GM10847 (cell line): ENCODE data around the gene SULT2B1.

ENCODE experiments used
- POLR2A ChIP-seq: IDR thresholded peaks from 2 replicates; pipeline ENCODE4 v1.6.1; 2011; ENCODE audit not compliant: insufficient read length; ENCODE audit errors: extremely low read depth

Gene SULT2B1

GRCh38 chr19:48637449-48637947 lies 85.5 kb downstream of the SULT2B1 start:
- no peak for TF ChIP-seq POLR2A

DNA sequence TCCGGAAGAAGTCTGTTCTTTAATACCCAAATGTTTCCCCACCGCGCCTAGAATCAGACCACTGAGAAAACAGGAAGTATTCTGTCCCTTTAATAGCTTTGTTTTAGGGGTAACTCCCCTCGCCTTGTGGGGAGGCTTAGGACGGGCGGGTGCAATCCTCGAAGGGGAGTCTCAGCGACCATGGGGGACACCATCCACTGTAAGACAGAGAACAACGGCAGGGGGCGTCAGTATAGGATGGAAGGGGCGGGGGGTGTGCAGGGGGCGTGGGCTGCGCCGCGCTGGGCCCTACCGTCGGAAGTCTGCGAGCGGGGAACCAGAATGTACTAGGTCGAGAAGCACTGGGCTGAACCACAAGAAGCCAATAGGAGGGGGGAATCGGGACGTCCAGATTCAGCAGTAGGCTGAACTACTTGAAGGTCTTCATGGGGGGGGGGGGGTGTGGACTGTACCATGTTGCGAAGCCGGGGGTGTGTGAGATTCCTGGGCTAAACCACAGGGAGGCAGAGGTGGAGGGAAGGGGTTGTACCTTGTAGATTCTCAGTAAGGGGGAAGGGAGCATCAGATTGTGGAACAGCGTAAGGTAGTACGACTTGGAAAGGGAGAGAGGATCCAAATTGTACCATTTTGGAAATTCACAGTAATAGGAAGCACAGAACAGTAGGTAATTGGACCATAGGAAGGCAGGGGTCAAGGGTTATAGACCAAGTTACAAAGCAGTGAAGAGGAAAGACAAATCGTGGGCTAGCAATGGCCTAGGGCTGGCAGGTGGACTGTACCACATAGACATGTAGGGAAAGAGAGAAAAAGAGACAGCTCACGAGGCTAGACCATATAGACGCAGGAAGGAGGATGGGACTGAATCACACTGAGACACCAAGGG lies 86.2 kb downstream of the SULT2B1 start:
- peak; percentile 28 for TF ChIP-seq POLR2A

GRCh38 chr19:48638831-48639381 lies 86.9 kb downstream of the SULT2B1 start:
- no peak for TF ChIP-seq POLR2A

GRCh38 chr19:48639483-48640375 lies 87.8 kb downstream of the SULT2B1 start:
- no peak for TF ChIP-seq POLR2A

- no peak for TF ChIP-seq POLR2A
These were observed 89.9 kb downstream of the SULT2B1 start for GRCh38 chr19:48641850-48642249.

DNA sequence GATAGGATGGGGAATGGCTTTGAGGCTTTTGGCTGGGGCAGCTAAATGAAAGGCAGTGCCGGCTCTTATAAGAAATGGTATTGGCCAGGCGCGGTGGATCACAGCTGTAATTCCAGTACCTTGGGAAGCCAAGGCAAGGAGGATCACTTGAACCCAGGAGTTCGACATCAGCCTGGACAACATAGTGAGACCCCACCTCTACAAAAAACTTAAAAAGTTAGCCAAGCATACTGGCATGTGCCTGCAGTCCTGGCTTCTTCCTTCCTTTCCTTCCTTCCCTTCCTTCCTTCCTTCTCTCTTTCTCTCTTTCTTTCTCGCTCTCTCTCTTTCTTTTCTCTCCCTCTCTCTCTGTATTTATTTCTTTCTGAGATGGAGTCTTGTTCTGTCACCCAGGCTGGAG lies 90.9 kb downstream of the SULT2B1 start:
- TF ChIP-seq POLR2A: no peak

DNA sequence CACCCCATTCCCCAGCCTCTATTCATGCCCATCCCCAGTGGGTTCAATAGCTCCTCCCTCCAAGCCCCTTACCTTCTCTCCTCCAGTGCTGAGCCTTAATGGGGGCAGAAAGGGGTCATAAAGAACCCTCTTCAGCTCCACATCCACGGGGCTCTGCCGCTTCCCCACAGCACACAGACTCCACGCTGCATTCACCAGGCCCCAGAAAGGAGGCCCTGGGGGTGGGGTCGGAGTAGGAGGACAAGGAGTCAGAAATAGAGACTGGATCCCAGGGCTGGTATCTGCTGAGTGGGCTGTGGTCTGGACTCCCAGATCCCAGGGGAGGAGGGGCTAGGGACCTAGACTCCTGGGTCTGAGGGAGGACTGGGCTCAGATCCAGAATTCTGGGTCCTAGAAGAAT lies 92.4 kb downstream of the SULT2B1 start:
- TF ChIP-seq POLR2A: no peak

DNA sequence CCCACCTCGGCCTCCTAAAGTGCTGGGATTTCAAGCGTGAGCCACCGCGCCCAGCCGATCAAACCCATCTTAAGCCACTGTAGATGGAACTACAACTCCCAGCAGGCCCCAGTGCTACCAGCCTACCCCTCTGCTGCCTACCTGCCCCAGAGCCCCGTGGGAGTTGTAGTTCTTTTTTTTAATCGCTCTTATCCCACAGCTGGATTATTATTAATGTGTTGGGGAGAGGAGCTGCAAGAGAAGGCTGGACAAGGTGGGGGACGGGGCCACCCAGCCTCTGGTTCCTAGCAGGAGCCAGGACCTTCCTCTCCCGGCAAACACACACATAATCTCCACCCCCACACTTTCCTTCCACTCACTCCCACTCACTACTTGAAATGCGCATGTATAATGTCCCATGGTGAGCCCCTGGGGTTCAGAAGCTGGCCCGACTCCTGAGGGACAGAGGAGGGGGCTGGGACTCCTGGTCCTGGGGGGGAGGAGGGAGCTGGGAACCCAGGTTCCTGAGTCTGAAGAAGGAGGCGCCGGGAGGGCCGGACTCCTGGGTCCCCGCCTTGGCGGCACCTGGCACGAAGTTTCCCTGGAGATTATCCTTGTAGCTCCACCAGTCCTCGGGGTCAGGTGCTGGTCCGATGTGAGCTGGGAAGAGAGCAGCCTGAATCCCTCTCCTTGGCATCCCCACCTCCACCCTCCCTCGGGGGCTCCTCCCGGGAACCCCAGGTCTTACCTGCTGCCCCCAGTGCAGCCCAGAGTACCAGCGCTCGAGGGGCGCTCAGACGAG lies 93.1 kb downstream of the SULT2B1 start:
- TF ChIP-seq POLR2A: no peak

DNA sequence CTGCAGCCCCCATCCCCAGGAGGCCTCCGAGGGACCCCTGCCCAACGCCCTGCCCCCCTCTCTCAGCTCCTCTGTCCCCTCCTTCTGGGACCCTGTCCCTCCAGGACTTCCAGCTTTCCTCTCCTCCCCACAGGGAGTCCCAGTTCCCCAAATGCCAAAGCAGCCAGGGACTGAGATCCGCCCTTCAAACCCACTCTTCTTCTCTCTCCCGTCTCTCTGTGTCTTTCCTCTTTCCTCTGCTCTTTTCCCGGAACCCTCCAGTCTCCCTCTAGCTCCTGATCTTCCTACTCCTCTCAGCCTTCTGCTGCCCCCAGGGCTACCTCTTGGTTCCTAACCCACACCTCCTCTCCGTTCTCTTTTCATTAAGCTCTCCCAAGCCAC lies 93.6 kb downstream of the SULT2B1 start:
- TF ChIP-seq POLR2A: no peak

DNA sequence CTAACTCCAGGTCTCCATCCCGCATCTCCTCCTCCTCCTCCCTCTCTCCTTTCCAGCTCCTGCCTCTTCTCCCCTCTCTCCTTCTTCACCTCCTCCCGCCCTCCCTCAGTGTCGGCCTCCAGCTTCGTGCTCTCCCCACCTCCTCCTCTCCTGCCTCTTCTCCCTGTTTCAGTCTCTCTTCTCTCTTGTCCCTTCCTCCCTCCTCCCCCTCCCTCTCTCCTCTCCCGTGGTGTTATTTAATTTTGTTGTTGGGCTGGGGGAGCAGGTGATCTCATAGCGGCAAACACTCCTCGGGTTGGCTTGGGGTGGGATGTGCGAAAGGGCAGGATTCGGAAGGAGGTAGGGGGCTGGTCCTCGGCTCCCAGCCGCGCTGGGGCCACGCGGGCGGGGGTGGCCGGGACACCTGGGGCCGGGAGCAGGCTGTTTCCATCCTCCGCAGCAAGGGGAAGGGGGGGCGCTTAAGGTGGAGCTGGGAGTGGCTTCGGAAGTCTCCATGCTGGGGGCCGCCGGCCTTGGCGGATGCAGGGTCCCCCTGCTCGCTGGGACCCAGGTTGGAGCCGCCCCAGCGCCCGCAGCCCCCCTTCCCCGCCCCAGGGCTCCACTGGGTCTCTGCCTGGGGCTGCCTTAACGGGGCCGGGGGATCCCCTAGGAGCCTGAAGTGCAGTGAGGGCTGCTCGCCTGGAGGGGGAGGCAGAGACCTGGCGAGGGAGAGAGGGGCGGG lies 94.2 kb downstream of the SULT2B1 start, which contains the start of gene CA11:
Gene CA11 (minus strand): TSS at position 187 of the 721 bp plus-strand sequence. CDS start 555 bp downstream, outside the sequence.
- TF ChIP-seq POLR2A: no peak

GRCh38 chr19:48646722-48647216 lies 94.8 kb downstream of the SULT2B1 start:
- peak; percentile 20 for TF ChIP-seq POLR2A

GRCh38 chr19:48648134-48648533 lies 96.2 kb downstream of the SULT2B1 start:
- no peak for TF ChIP-seq POLR2A
